ENCODE measurements around the gene ATG9B. TPM values are rescaled to one million over a fixed set of nuclear protein-coding genes. Genes with fewer than 3 reads are reported as not detected.

The ATG9B gene, protein sequence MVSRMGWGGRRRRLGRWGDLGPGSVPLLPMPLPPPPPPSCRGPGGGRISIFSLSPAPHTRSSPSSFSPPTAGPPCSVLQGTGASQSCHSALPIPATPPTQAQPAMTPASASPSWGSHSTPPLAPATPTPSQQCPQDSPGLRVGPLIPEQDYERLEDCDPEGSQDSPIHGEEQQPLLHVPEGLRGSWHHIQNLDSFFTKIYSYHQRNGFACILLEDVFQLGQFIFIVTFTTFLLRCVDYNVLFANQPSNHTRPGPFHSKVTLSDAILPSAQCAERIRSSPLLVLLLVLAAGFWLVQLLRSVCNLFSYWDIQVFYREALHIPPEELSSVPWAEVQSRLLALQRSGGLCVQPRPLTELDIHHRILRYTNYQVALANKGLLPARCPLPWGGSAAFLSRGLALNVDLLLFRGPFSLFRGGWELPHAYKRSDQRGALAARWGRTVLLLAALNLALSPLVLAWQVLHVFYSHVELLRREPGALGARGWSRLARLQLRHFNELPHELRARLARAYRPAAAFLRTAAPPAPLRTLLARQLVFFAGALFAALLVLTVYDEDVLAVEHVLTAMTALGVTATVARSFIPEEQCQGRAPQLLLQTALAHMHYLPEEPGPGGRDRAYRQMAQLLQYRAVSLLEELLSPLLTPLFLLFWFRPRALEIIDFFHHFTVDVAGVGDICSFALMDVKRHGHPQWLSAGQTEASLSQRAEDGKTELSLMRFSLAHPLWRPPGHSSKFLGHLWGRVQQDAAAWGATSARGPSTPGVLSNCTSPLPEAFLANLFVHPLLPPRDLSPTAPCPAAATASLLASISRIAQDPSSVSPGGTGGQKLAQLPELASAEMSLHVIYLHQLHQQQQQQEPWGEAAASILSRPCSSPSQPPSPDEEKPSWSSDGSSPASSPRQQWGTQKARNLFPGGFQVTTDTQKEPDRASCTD
- polyA plus RNA-seq (2012; ENCODE audit: insufficient read depth, insufficient read length, low read depth) = 41.6 TPM

DNA sequence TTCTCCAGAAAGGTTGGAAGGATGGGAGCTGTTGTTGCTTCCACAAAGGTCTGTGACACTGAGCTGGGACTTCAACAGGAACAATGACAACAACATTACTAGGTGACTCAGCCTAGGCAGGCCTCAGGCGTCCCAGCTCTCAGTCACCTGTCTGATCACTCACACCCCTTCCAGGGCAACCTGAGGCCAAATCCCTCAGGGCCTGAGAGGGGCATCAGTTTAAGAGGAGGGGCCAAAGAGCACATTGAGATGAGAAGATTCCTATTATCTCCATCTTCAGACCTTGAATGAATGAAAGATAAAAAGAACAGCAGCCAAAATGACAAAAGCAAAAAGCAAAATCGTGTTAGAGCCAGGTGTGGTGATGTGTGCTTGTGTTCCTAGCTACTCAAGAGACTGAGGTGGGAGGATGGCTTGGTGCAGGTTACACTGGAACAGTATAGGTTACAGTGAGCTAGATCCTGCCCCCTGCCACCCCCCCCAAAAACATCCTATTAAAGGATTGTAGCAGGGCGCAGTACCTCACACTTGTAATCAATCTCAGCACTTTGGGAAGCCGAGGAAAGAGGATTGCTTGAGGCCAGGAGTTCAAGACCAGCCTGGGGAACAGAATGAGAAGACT, at the start of gene ATG9B:
ATG9B (minus strand) TSS at position 60 of the 622 bp plus-strand sequence. CDS start 71 bp downstream, outside the sequence.
- Histone ChIP-seq H3K4me1 (no peaks in the 10 kb centered on the region), H3K36me3 (no peaks in the 10 kb centered on the region), H3K4me3 (ENCODE audit: low read depth, low read length) (no peak within 1 kb of the TSS), H3K27me3 (no peaks in the 10 kb centered on the region), H3K9me3 (no peaks in the 10 kb centered on the region)
- DNase-seq = no peak
- TF ChIP-seq, protein P1, sequence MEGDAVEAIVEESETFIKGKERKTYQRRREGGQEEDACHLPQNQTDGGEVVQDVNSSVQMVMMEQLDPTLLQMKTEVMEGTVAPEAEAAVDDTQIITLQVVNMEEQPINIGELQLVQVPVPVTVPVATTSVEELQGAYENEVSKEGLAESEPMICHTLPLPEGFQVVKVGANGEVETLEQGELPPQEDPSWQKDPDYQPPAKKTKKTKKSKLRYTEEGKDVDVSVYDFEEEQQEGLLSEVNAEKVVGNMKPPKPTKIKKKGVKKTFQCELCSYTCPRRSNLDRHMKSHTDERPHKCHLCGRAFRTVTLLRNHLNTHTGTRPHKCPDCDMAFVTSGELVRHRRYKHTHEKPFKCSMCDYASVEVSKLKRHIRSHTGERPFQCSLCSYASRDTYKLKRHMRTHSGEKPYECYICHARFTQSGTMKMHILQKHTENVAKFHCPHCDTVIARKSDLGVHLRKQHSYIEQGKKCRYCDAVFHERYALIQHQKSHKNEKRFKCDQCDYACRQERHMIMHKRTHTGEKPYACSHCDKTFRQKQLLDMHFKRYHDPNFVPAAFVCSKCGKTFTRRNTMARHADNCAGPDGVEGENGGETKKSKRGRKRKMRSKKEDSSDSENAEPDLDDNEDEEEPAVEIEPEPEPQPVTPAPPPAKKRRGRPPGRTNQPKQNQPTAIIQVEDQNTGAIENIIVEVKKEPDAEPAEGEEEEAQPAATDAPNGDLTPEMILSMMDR (IDR thresholded peaks at IDR 0.05; ENCODE audit: low read depth, low read length) = no peak

DNA sequence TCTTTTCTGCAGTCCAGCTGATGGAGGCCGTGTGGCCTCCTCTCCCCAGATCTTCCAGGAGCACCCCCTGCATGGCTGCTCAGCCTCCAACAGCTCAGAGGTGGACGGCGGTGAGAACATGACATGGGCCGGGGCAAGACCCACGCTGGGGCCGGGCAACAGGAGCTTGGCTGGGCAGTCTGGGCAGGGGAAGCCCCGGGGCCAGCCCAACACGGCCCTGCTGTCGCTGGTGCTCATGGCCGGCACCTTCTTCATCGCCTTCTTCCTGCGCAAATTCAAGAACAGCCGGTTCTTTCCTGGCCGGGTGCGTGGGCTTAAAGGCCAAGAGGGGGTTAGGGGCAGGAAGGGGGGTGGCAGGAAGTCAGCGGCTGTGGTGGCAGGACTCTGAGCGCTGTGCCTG, 49.7 kb upstream of the ATG9B start:
- H3K9me3 ChIP-seq = no peaks in the 10 kb centered on the region
- no peaks in the 10 kb centered on the region for H3K27me3 ChIP-seq
- peaks cover 23% of the 10 kb centered on the region for H3K4me1 ChIP-seq
- H3K4me3 ChIP-seq (ENCODE audit: low read depth, low read length) = no peak overlapping the region
- H3K36me3 ChIP-seq = peaks cover 77% of the 10 kb centered on the region
- no peak for DNase-seq
- TF ChIP-seq, protein P1 (IDR thresholded peaks at IDR 0.05; ENCODE audit: low read depth, low read length) = no peak

DNA sequence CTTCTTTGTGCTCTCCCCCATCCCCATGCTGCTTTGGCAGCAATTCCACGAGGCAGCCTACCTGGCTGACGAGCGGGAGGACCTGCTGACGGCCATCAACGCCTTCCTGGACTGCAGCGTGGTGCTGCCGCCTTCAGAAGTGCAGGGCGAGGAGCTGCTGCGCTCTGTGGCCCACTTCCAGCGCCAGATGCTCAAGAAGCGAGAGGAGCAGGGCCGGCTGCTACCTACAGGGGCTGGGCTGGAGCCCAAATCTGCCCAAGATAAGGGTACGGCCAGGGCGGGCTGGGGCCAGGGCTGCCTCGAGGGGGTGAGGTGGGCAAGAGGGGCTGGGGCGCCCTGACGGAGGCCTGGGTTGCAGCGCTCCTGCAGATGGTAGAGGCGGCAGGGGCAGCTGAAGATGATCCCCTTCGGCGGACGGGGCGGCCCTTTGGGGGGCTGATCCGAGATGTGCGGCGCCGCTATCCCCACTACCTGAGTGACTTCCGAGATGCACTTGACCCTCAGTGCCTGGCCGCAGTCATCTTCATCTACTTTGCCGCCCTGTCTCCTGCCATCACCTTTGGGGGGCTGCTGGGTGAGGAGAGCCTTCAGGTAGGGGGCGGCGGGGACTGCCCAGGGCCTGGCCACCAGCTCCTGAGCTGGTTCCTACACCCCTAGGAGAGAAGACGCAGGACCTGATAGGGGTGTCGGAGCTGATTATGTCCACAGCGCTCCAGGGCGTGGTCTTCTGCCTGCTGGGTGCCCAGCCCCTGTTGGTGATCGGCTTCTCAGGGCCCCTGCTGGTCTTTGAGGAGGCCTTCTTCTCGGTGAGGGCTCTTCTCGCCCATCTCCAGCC, 47.0 kb upstream of the ATG9B start:
- TF ChIP-seq, protein P1 (IDR thresholded peaks at IDR 0.05; ENCODE audit: low read depth, low read length) = no peak
- Histone ChIP-seq H3K4me1 (no peaks in the 10 kb centered on the region), H3K27me3 (no peaks in the 10 kb centered on the region), H3K9me3 (no peaks in the 10 kb centered on the region), H3K36me3 (peaks cover 94% of the 10 kb centered on the region), H3K4me3 (ENCODE audit: low read depth, low read length) (no peak overlapping the region)
- no peak for DNase-seq

DNA sequence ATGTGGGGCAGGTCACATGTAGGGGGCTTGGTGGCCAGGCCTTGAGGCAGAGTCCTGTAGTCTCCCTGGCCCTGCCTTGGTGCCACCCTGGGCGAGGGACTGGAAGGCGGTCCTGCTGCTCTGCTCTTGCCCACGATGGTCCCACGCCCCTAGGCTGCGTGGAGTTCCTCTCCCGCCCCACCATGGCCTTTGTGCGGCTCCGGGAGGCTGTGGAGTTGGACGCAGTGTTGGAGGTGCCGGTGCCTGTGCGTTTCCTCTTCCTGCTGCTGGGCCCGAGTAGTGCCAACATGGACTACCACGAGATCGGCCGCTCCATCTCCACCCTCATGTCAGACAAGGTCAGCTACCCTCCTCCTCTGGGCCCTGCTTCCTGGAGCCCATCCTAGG, 46.3 kb upstream of the ATG9B start:
- H3K4me3 ChIP-seq (ENCODE audit: low read depth, low read length) = no peak overlapping the region
- no peaks in the 10 kb centered on the region for H3K9me3 ChIP-seq
- no peak for DNase-seq
- TF ChIP-seq, protein P1 (IDR thresholded peaks at IDR 0.05; ENCODE audit: low read depth, low read length) = no peak
- H3K27me3 ChIP-seq = no peaks in the 10 kb centered on the region
- H3K36me3 ChIP-seq = peaks cover 94% of the 10 kb centered on the region
- no peaks in the 10 kb centered on the region for H3K4me1 ChIP-seq

DNA sequence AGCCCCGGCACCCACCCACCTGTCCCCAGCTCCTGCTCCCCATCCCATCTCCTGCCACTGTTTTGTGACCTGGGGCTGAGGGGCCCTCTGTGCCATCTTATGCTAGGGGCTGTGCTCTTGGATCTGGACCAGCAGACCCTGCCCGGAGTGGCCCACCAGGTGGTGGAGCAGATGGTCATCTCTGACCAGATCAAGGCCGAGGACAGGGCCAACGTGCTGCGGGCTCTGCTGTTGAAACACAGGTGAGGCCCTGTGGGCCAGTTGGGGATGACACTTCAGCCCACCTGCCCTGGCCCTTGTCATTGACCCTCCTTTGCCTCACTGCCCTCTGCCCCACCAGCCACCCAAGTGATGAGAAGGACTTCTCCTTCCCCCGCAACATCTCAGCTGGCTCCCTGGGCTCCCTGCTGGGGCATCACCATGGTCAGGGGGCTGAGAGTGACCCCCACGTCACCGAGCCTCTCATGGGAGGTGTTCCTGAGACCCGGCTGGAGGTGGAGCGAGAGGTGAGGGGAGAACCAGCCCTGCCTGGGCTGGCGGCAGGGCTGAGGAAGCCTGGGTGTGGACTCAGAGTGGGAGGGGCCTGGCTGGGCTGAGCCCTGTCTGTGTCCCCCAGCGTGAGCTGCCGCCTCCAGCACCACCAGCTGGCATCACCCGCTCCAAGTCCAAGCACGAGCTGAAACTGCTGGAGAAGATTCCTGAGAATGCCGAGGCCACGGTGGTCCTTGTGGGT, 45.7 kb upstream of the ATG9B start:
- Histone ChIP-seq H3K36me3 (peaks cover 94% of the 10 kb centered on the region), H3K27me3 (no peaks in the 10 kb centered on the region), H3K9me3 (no peaks in the 10 kb centered on the region), H3K4me3 (ENCODE audit: low read depth, low read length) (no peak overlapping the region), H3K4me1 (no peaks in the 10 kb centered on the region)
- no peak for DNase-seq
- TF ChIP-seq, protein P1 (IDR thresholded peaks at IDR 0.05; ENCODE audit: low read depth, low read length) = no peak

Measured in BE2C (cell line).